ENCODE results near the gene CYGB. TPM values are rescaled to one million over a fixed set of nuclear protein-coding genes. Genes with fewer than 3 reads are reported as not detected.

The CYGB gene
- total RNA-seq, 2 experiments from 2014 or later, result 0.44 to 0.57 TPM

DNA sequence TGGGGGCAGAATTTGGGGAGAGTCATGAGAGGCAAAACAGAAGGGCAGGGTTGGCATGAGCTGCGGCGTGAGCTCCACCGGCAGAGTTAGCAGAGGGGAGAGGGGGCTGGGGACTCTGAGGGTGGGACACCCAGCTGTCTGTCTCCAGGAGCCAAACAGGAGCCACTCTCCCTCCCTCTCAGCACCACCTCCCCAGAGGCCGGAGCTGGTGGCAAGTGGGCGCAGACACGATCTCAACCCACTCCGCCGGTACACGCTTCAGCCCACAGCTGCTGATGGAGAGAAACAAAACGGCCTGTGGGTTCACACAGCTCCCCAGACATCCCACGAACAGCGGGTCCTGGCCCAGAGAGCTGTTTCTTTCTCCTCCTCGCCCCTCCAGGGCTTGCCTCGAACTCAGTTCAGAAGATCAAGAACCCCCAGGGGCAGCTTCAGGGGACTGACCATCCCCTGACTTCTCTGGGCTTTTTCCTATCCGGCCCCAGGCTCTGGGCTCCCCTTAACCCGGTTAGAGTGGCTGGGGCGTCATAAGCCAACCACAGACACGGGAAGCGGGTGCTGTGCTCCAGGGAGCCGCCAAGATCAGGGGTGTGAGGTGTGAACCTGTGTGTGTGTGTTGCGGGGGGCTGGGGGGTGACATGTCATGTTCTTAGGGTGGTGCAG is 43.9 kb downstream of the CYGB start:
- no peaks in the 10 kb centered on the region for H3K9me3 ChIP-seq (ENCODE audit: low read length)
- H3K4me2 ChIP-seq (ENCODE audit: low read length), result peak overlapping the region; percentile 98
- H3K36me3 ChIP-seq (ENCODE audit: insufficient read depth, low read length), result peaks cover 21% of the 10 kb centered on the region; the same call in 1 of the 2 replicates
- peak overlapping the region; percentile 41 for H3K4me3 ChIP-seq (ENCODE audit: low read depth, low read length, poor library complexity, severe bottlenecking)
- BruUV-seq (replicated peaks), result no TSS peak
- peak; percentile 52 for DNase-seq (ENCODE audit: low spot score)
- ChIA-PET POLR2A (interaction anchor here (0.6 to 6.3 kb wide), 10 partner anchors 9 to 830 kb away, joined by 3 to 50 read pairs (median 4); partner anchors contain the start of genes AANAT, RHBDF2 and UBE2O), CTCF (ENCODE audit: unreplicated experiment) (interaction anchor here (0.6 to 2.9 kb wide), 6 partner anchors 9 to 514 kb away, joined by 3 to 15 read pairs (median 6); partner anchors contain the start of gene AANAT)
- peak overlapping the region; percentile 83 for H3K27ac ChIP-seq (ENCODE audit: low read depth, low read length, poor library complexity, severe bottlenecking)
- H2AFZ ChIP-seq (ENCODE audit: low read length), result no peak overlapping the region
- H3K9me2 ChIP-seq (ENCODE audit: insufficient read depth, low read length), result no peaks in the 10 kb centered on the region
- no peaks in the 10 kb centered on the region for H4K20me1 ChIP-seq (ENCODE audit: insufficient read depth, low read length)
- TF ChIP-seq, protein P1, sequence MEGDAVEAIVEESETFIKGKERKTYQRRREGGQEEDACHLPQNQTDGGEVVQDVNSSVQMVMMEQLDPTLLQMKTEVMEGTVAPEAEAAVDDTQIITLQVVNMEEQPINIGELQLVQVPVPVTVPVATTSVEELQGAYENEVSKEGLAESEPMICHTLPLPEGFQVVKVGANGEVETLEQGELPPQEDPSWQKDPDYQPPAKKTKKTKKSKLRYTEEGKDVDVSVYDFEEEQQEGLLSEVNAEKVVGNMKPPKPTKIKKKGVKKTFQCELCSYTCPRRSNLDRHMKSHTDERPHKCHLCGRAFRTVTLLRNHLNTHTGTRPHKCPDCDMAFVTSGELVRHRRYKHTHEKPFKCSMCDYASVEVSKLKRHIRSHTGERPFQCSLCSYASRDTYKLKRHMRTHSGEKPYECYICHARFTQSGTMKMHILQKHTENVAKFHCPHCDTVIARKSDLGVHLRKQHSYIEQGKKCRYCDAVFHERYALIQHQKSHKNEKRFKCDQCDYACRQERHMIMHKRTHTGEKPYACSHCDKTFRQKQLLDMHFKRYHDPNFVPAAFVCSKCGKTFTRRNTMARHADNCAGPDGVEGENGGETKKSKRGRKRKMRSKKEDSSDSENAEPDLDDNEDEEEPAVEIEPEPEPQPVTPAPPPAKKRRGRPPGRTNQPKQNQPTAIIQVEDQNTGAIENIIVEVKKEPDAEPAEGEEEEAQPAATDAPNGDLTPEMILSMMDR (conservative IDR thresholded peaks at IDR 0.05; ENCODE audit: low read length), result no peak
- TF ChIP-seq EZH2phosphoT487 (IDR thresholded peaks at IDR 0.05; ENCODE audit: borderline replicate concordance, low read depth, low read length), result no peak
- H3K79me2 ChIP-seq (ENCODE audit: insufficient read depth, low read depth, low read length), result peaks cover 25% of the 10 kb centered on the region
- peaks cover 91% of the 10 kb centered on the region for H3K4me1 ChIP-seq (ENCODE audit: insufficient read depth, low read length, poor library complexity, severe bottlenecking)
- intact Hi-C loops (cut with micrococcal nuclease; ENCODE audit: unreplicated experiment), result loop anchor here (10.0 kb wide), 2 partner anchors 229 to 951 kb away; partner anchors contain the start of gene UBALD2

DNA sequence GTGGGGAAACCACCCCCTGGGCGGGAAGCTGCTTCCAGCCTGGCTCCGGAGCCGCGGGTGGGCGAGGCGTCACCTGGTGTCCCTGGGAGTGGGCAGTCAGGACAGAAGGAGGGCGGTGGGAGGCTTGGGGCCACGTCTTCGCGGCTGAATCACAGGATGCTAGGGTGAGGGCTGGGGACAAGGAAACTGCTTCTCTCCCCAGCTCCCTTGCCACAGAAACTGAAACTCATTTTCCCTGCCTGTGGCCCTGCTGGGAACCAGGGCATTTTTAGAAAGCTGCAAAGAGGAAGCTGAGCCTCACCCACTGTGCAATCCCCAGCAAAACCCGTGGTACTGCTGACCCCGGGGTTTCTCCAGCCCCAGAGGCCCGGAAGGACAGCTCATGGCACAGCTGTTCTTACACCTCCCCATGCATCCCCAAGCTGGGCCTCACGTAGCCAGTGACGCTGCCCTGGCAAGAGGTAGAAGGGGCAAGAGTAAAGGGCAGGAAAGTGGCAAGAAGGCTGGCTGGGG is 44.5 kb downstream of the CYGB start:
- peaks cover 85% of the 10 kb centered on the region for H3K4me1 ChIP-seq (ENCODE audit: insufficient read depth, low read length, poor library complexity, severe bottlenecking)
- H3K27ac ChIP-seq (ENCODE audit: low read depth, low read length, poor library complexity, severe bottlenecking), result peak overlapping the region; percentile 83
- no TSS peak for BruUV-seq (replicated peaks)
- intact Hi-C loops (cut with micrococcal nuclease; ENCODE audit: unreplicated experiment), result loop anchor here (1.0 to 10.0 kb wide), 3 partner anchors 11 to 952 kb away; partner anchors contain the start of gene UBALD2
- DNase-seq (ENCODE audit: low spot score), result peak; percentile 81
- H3K4me2 ChIP-seq (ENCODE audit: low read length), result peak overlapping the region; percentile 98
- no peaks in the 10 kb centered on the region for H4K20me1 ChIP-seq (ENCODE audit: insufficient read depth, low read length)
- no peaks in the 10 kb centered on the region for H3K9me3 ChIP-seq (ENCODE audit: low read length)
- H3K79me2 ChIP-seq (ENCODE audit: insufficient read depth, low read depth, low read length), result peaks cover 19% of the 10 kb centered on the region
- CTCF ChIA-PET (ENCODE audit: unreplicated experiment), result interaction anchor here (0.7 to 2.9 kb wide), 7 partner anchors 10 to 35 kb away, joined by 3 to 15 read pairs (median 4); partner anchors contain the start of gene AANAT
- no peaks in the 10 kb centered on the region for H3K9me2 ChIP-seq (ENCODE audit: insufficient read depth, low read length)
- H3K36me3 ChIP-seq (ENCODE audit: insufficient read depth, low read length), result peaks cover 20% of the 10 kb centered on the region; the same call in 1 of the 2 replicates
- H2AFZ ChIP-seq (ENCODE audit: low read length), result no peak overlapping the region
- TF ChIP-seq, protein P1 (conservative IDR thresholded peaks at IDR 0.05; ENCODE audit: low read length), result no peak
- no peak for TF ChIP-seq EZH2phosphoT487 (IDR thresholded peaks at IDR 0.05; ENCODE audit: borderline replicate concordance, low read depth, low read length)
- POLR2A ChIA-PET, result interaction anchor here (0.6 to 6.3 kb wide), 11 partner anchors 7 to 649 kb away, joined by 3 to 50 read pairs (median 3); partner anchors contain the start of genes AANAT, RHBDF2 and UBE2O
- H3K4me3 ChIP-seq (ENCODE audit: low read depth, low read length, poor library complexity, severe bottlenecking), result peak overlapping the region; percentile 41
